B cell (primary cell): ENCODE data around the gene GGA2. TPM values are rescaled to one million over a fixed set of nuclear protein-coding genes. Genes with fewer than 3 reads are reported as not detected.

Experiments used
- ATAC-seq: fragments of 200-7000 bp; cut with Tn5 transposase; one replicate; pipeline ENCODE4 v1.10.0; 2021; ENCODE audit warnings: low read depth, mild to moderate bottlenecking, moderate number of reproducible peaks, moderate library complexity
- CTCF ChIA-PET: fragments of 350-600 bp; sonication (Branson Sonifier 250); formaldehyde crosslinking; loops from one replicate; lab custom pipeline; 2021; ENCODE audit warnings: antibody characterized with exemption, inconsistent platforms; lab: Charles Lee
- POLR2A ChIA-PET: fragments of 350-600 bp; sonication (Branson Sonifier 250); formaldehyde crosslinking; loops from one replicate; lab custom pipeline; 2021; ENCODE audit warnings: antibody characterized with exemption; lab: Charles Lee
- DNase-seq: peaks from one replicate; pipeline ENCODE4 v3.0.0; 2013
- H2AFZ ChIP-seq: 2 replicates; pipeline ENCODE4 v1.6.1; 2012; ENCODE audit warnings: mild to moderate bottlenecking, low read depth, low read length; ENCODE audit not compliant: insufficient read depth, poor library complexity, severe bottlenecking
- H3K27ac ChIP-seq, 2 donors: 1 replicate in 1 of 2; 2 replicates in 1 of 2; pipeline ENCODE4 v1.5.1; 2012 to 2013; ENCODE audit warnings: low read length in 2 of 2, mild to moderate bottlenecking in 2 of 2, moderate library complexity in 1 of 2
- H3K27me3 ChIP-seq, 4 experiments: fragments of 200-600 bp in 1 of 4; sonication (generic) in 1 of 4; replicated peaks in 1 of 4; 1 replicate in 2 of 4; 2 replicates in 2 of 4; pipeline versions ENCODE4 v1.6.1 to v1.7.0; 2013 to 2016; ENCODE audit warnings: low read length in 3 of 4, mild to moderate bottlenecking in 2 of 4, mixed read lengths in 1 of 4, moderate library complexity in 1 of 4; ENCODE audit not compliant: insufficient read depth in 4 of 4, control insufficient read depth in 3 of 4; ENCODE audit errors: control extremely low read depth in 1 of 4
- H3K36me3 ChIP-seq, 2 experiments: replicated peaks in 1 of 2; 1 replicate in 1 of 2; 2 replicates in 1 of 2; pipeline versions ENCODE4 v1.6.1 to v1.7.1; 2013; ENCODE audit warnings: low read length in 1 of 2; ENCODE audit not compliant: insufficient read depth in 2 of 2, control insufficient read depth in 1 of 2; ENCODE audit errors: control extremely low read depth in 1 of 2, extremely low read depth in 1 of 2
- H3K4me1 ChIP-seq, 2 donors: fragments of 200-600 bp in 1 of 2; sonication (generic) in 1 of 2; 1 replicate in 1 of 2; 2 replicates in 1 of 2; pipeline versions ENCODE4 v1.5.1 to v1.6.1; 2013 to 2017; ENCODE audit warnings: low read length in 2 of 2; ENCODE audit not compliant: control insufficient read depth in 2 of 2, insufficient read depth in 2 of 2
- H3K4me2 ChIP-seq: replicated peaks from 2 replicates; pipeline ENCODE3; 2012; ENCODE audit warnings: mild to moderate bottlenecking, low read depth, low read length; ENCODE audit not compliant: poor library complexity, severe bottlenecking
- H3K4me3 ChIP-seq, 5 experiments: fragments of 200-600 bp in 1 of 5; sonication (generic) in 1 of 5; 1 replicate in 3 of 5; 2 replicates in 2 of 5; pipeline versions ENCODE4 v1.5.1 to v1.7.0; 2011 to 2016; ENCODE audit warnings: low read length in 4 of 5, mild to moderate bottlenecking in 4 of 5, low read depth in 2 of 5, control low read depth in 1 of 5, moderate library complexity in 1 of 5; ENCODE audit not compliant: insufficient read depth in 1 of 5; ENCODE audit errors: control extremely low read depth in 1 of 5, extremely low read depth in 1 of 5
- H3K79me2 ChIP-seq: fragments of 200-600 bp; sonication (generic); one replicate; pipeline ENCODE4 v1.6.0; 2016; ENCODE audit warnings: low read length; ENCODE audit not compliant: control insufficient read depth, insufficient read depth
- H3K9ac ChIP-seq: fragments of 200-600 bp; sonication (generic); 2 replicates; pipeline ENCODE4 v1.6.1; 2017; ENCODE audit warnings: mild to moderate bottlenecking, low read length, moderate library complexity
- H3K9me3 ChIP-seq, 3 donors: one replicate each; pipeline versions ENCODE4 v1.6.1 to v1.7.1; 2013; ENCODE audit warnings: low read length in 2 of 3; ENCODE audit not compliant: control insufficient read depth in 2 of 3, insufficient read depth in 1 of 3; ENCODE audit errors: control extremely low read depth in 1 of 3
- H4K20me1 ChIP-seq: 2 replicates; pipeline ENCODE4 v1.6.0; 2012; ENCODE audit warnings: mild to moderate bottlenecking, low read length; ENCODE audit not compliant: insufficient read depth, control insufficient read depth, poor library complexity, severe bottlenecking
- H3K27ac Mint-ChIP-seq: one replicate; pipeline ENCODE4 v1.8.0; 2021; ENCODE audit warnings: mixed read lengths
- H3K27me3 Mint-ChIP-seq: one replicate; pipeline ENCODE4 v1.8.0; 2021; ENCODE audit warnings: mixed read lengths
- H3K4me1 Mint-ChIP-seq: one replicate; pipeline ENCODE4 v1.8.0; 2021; ENCODE audit warnings: mixed read lengths
- H3K4me3 Mint-ChIP-seq: one replicate; pipeline ENCODE4 v1.8.0; 2021; ENCODE audit warnings: mixed read lengths
- H3K9me3 Mint-ChIP-seq: one replicate; pipeline ENCODE4 v1.8.0; 2022; ENCODE audit warnings: mixed read lengths; ENCODE audit not compliant: insufficient read depth
- EZH2 ChIP-seq: IDR thresholded peaks from 2 replicates; pipeline ENCODE4 v1.6.1; 2012; ENCODE audit warnings: borderline replicate concordance, low read depth, mild to moderate bottlenecking, moderate library complexity, low read length; ENCODE audit not compliant: insufficient read depth, poor library complexity, severe bottlenecking
- WGBS: methylation state at CpG from one replicate; pipeline ENCODE4 v1.1.5; 2013; ENCODE audit warnings: missing lambda C conversion rate; ENCODE audit not compliant: insufficient coverage; 5-methylcytosine and 5-hydroxymethylcytosine counted together
- intact Hi-C: fragments of 100-400 bp; cut with micrococcal nuclease; formaldehyde crosslinking; loops from one replicate; pipeline ENCODE4 v1.10.0; 2022
- polyA plus RNA-seq: library from polyadenylated mRNA; depleted of rRNA; stranded (reverse); fragments of >200 nt; gene quantifications from 2 replicates; pipeline ENCODE4 v1.2.3, GENCODE V29; 2012
- total RNA-seq, 2 donors: library from RNA; stranded (reverse); fragments of 120-200 nt in 1 of 2; gene quantifications; 1 replicate in 1 of 2; 2 replicates in 1 of 2; pipeline versions ENCODE4 v1.2.3 to v1.2.4, GENCODE V29; 2013 to 2022
- TF ChIP-seq, protein P1 (sequence below): fragments of 200-600 bp; IDR thresholded peaks from one replicate; pipeline ENCODE4 v1.8.0; 2022; ENCODE audit warnings: antibody characterized with exemption, mild to moderate bottlenecking

Gene GGA2
- total and polyA plus RNA-seq, 2 donors (not counting 1 experiment from before 2014, with no cell fraction given): 227 to 832 TPM

- Histone ChIP-seq H3K4me1 (no peaks in the 10 kb centered on the region), H3K27me3 (no peaks in the 10 kb centered on the region), H3K79me2 (peaks cover 13% of the 10 kb centered on the region), H3K4me3 (no peak overlapping the region), H4K20me1 (no peaks in the 10 kb centered on the region), H3K4me2 (no peak overlapping the region), H3K36me3 (peaks cover 0 to 45% of the 10 kb centered on the region in 2 experiments), H3K9me3 (no peaks in the 10 kb centered on the region), H3K27ac (no peak overlapping the region), H2AFZ (no peak overlapping the region), H3K9ac (no peak overlapping the region)
- WGBS: 95% methylated on average over 6 of the region's 19 CpGs
- POLR2A ChIA-PET: no interaction called here
- ATAC-seq (no peak), DNase-seq (no peak)
- TF ChIP-seq, protein P1, sequence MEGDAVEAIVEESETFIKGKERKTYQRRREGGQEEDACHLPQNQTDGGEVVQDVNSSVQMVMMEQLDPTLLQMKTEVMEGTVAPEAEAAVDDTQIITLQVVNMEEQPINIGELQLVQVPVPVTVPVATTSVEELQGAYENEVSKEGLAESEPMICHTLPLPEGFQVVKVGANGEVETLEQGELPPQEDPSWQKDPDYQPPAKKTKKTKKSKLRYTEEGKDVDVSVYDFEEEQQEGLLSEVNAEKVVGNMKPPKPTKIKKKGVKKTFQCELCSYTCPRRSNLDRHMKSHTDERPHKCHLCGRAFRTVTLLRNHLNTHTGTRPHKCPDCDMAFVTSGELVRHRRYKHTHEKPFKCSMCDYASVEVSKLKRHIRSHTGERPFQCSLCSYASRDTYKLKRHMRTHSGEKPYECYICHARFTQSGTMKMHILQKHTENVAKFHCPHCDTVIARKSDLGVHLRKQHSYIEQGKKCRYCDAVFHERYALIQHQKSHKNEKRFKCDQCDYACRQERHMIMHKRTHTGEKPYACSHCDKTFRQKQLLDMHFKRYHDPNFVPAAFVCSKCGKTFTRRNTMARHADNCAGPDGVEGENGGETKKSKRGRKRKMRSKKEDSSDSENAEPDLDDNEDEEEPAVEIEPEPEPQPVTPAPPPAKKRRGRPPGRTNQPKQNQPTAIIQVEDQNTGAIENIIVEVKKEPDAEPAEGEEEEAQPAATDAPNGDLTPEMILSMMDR: no peak
- TF ChIP-seq EZH2: no peak
- H3K4me3 Mint-ChIP-seq: no peak overlapping the region
- CTCF ChIA-PET: no interaction called here
- H3K27me3 Mint-ChIP-seq: no peaks in the 10 kb centered on the region
- no peaks in the 10 kb centered on the region for H3K4me1 Mint-ChIP-seq
- no peak overlapping the region for H3K27ac Mint-ChIP-seq
- H3K9me3 Mint-ChIP-seq: no peaks in the 10 kb centered on the region
- intact Hi-C loops: no loop called here
Observed at GRCh38 chr16:23534868-23535860, 24.9 kb upstream of the GGA2 start.

GRCh38 chr16:23532448-23532847 lies 22.2 kb upstream of the GGA2 start:
- ATAC-seq: no peak
- Histone ChIP-seq H3K4me1 (no peaks in the 10 kb centered on the region), H2AFZ (no peak overlapping the region), H3K27me3 (no peaks in the 10 kb centered on the region), H3K36me3 (peaks cover 0 to 50% of the 10 kb centered on the region in 2 experiments), H3K79me2 (peaks cover 7% of the 10 kb centered on the region), H3K9me3 (no peaks in the 10 kb centered on the region), H4K20me1 (no peaks in the 10 kb centered on the region), H3K27ac (no peak overlapping the region), H3K9ac (no peak overlapping the region), H3K4me2 (no peak overlapping the region), H3K4me3 (no peak overlapping the region)
- H3K4me1 Mint-ChIP-seq: no peaks in the 10 kb centered on the region
- 100% methylated on average over 1 of the region's 1 CpG for WGBS
- no peak overlapping the region for H3K27ac Mint-ChIP-seq
- ChIA-PET CTCF (no interaction called here), POLR2A (interaction anchor here (0.6 kb wide), 2 partner anchors 13 to 34 kb away, joined by 3 to 6 read pairs; no protein-coding TSS in a partner anchor)
- no peak for TF ChIP-seq EZH2
- TF ChIP-seq, protein P1: no peak
- DNase-seq: no peak
- no peaks in the 10 kb centered on the region for H3K9me3 Mint-ChIP-seq
- intact Hi-C loops: no loop called here
- H3K27me3 Mint-ChIP-seq: no peaks in the 10 kb centered on the region
- no peak overlapping the region for H3K4me3 Mint-ChIP-seq
